Glutamatergic neuron (in vitro differentiated cells): ENCODE results near the gene DYNC2H1. TPM values are rescaled to one million over a fixed set of nuclear protein-coding genes. Genes with fewer than 3 reads are reported as not detected.
"Not testable (repeated sequence)": the region's sequence is repeated elsewhere in the genome, so short reads cannot be mapped to it uniquely, and the experiment has no call there.

ENCODE experiments used
- DNase-seq: peaks from one replicate; pipeline ENCODE4 v3.0.0; 2022
- H3K27ac Mint-ChIP-seq: one replicate; pipeline ENCODE4 v1.8.0; 2020; ENCODE audit warnings: mild to moderate bottlenecking, mixed read lengths, inconsistent platforms; ENCODE audit not compliant: unreplicated experiment
- H3K27me3 Mint-ChIP-seq: one replicate; pipeline ENCODE4 v1.8.0; 2020; ENCODE audit warnings: mild to moderate bottlenecking, moderate library complexity, mixed read lengths, inconsistent platforms; ENCODE audit not compliant: unreplicated experiment
- H3K36me3 Mint-ChIP-seq: one replicate; pipeline ENCODE4 v1.8.0; 2020; ENCODE audit warnings: mild to moderate bottlenecking, mixed read lengths, inconsistent platforms; ENCODE audit not compliant: unreplicated experiment
- H3K4me1 Mint-ChIP-seq: one replicate; pipeline ENCODE4 v1.8.0; 2020; ENCODE audit warnings: mild to moderate bottlenecking, low read depth, mixed read lengths, inconsistent platforms; ENCODE audit not compliant: unreplicated experiment
- H3K4me3 Mint-ChIP-seq: one replicate; pipeline ENCODE4 v1.8.0; 2020; ENCODE audit warnings: mild to moderate bottlenecking, mixed read lengths, inconsistent platforms; ENCODE audit not compliant: unreplicated experiment
- H3K9me3 Mint-ChIP-seq: one replicate; pipeline ENCODE4 v1.8.0; 2020; ENCODE audit warnings: mild to moderate bottlenecking, moderate library complexity, mixed read lengths, inconsistent platforms; ENCODE audit not compliant: unreplicated experiment
- CTCF ChIP-seq: fragments of 200-600 bp; sonication (generic); IDR thresholded peaks from one replicate; pipeline ENCODE4 v1.5.0; 2021; ENCODE audit not compliant: partially characterized antibody, unreplicated experiment
- total RNA-seq: library from RNA; stranded (reverse); fragmentation: NEBNext Ultra II Directional; extraction: Animal tissue kit (Norgen Biotek cat#: 25700); gene quantifications from one replicate; pipeline ENCODE4 v1.2.1, GENCODE V29; 2021; ENCODE audit not compliant: unreplicated experiment

Gene DYNC2H1
- total RNA-seq, 1 donor from 2014 or later, result 9.7 TPM

GRCh38 chr11:103112364-103112763 lies 3.1 kb downstream of the DYNC2H1 start:
- no peak overlapping the region for H3K27ac Mint-ChIP-seq
- H3K4me3 Mint-ChIP-seq, result no peak overlapping the region

GRCh38 chr11:103114836-103115235 lies 5.6 kb downstream of the DYNC2H1 start:
- no peak overlapping the region for H3K4me3 Mint-ChIP-seq
- H3K36me3 Mint-ChIP-seq, result no peaks in the 10 kb centered on the region
- H3K4me1 Mint-ChIP-seq, result no peaks in the 10 kb centered on the region
- H3K9me3 Mint-ChIP-seq, result no peaks in the 10 kb centered on the region
- no peak for DNase-seq
- no peak for TF ChIP-seq CTCF
- no peaks in the 10 kb centered on the region for H3K27me3 Mint-ChIP-seq
- H3K27ac Mint-ChIP-seq, result no peak overlapping the region

More at GRCh38 chr11:103112364-103112763, 3.1 kb downstream of the DYNC2H1 start:
- H3K27me3 Mint-ChIP-seq, result no peaks in the 10 kb centered on the region
- no peaks in the 10 kb centered on the region for H3K36me3 Mint-ChIP-seq
- DNase-seq, result no peak
- peaks cover 2% of the 10 kb centered on the region for H3K4me1 Mint-ChIP-seq
- H3K9me3 Mint-ChIP-seq, result peaks cover 3% of the 10 kb centered on the region
- TF ChIP-seq CTCF, result no peak

- Mint-ChIP-seq H3K27ac (no peak overlapping the region), H3K36me3 (no peaks in the 10 kb centered on the region), H3K4me3 (no peak overlapping the region), H3K9me3 (no peaks in the 10 kb centered on the region), H3K4me1 (no peaks in the 10 kb centered on the region), H3K27me3 (no peaks in the 10 kb centered on the region)
- DNase-seq, result no peak
- TF ChIP-seq CTCF, result no peak
Observed at GRCh38 chr11:103125462-103125861, 16.2 kb downstream of the DYNC2H1 start.

- H3K9me3 Mint-ChIP-seq, H3K4me1 Mint-ChIP-seq: not testable (repeated sequence)
Observed at GRCh38 chr11:103141986-103142385, 32.8 kb downstream of the DYNC2H1 start.

GRCh38 chr11:103147627-103148026 lies 38.4 kb downstream of the DYNC2H1 start:
- no peaks in the 10 kb centered on the region for H3K36me3 Mint-ChIP-seq
- no peak overlapping the region for H3K4me3 Mint-ChIP-seq
- H3K4me1 Mint-ChIP-seq, result no peaks in the 10 kb centered on the region
- H3K9me3 Mint-ChIP-seq, result no peaks in the 10 kb centered on the region
- no peak for TF ChIP-seq CTCF
- no peak for DNase-seq
- no peak overlapping the region for H3K27ac Mint-ChIP-seq
- no peaks in the 10 kb centered on the region for H3K27me3 Mint-ChIP-seq

More at GRCh38 chr11:103141986-103142385, 32.8 kb downstream of the DYNC2H1 start:
- H3K36me3 Mint-ChIP-seq, H3K27me3 Mint-ChIP-seq, DNase-seq, H3K27ac Mint-ChIP-seq, H3K4me3 Mint-ChIP-seq: not testable (repeated sequence)

GRCh38 chr11:103157542-103157941 lies 48.3 kb downstream of the DYNC2H1 start:
- no peaks in the 10 kb centered on the region for H3K36me3 Mint-ChIP-seq

More at GRCh38 chr11:103157542-103157941, 48.3 kb downstream of the DYNC2H1 start:
- Mint-ChIP-seq H3K27me3 (no peaks in the 10 kb centered on the region), H3K4me1 (no peaks in the 10 kb centered on the region), H3K27ac (no peak overlapping the region), H3K4me3 (no peak overlapping the region), H3K9me3 (no peaks in the 10 kb centered on the region)
- no peak for TF ChIP-seq CTCF
- no peak for DNase-seq
